GM18508 (cell line): ENCODE results near the gene UGGT1.
"Not testable (repeated sequence)": the region's sequence is repeated elsewhere in the genome, so short reads cannot be mapped to it uniquely, and the experiment has no call there.

Experiments
- ATAC-seq: cut with Tn5 transposase; IDR thresholded peaks from one replicate; pipeline ENCODE4 v1.9.1; 2021; ENCODE audit warnings: moderate number of reproducible peaks; ENCODE audit not compliant: insufficient read depth, unreplicated experiment

Gene UGGT1

DNA sequence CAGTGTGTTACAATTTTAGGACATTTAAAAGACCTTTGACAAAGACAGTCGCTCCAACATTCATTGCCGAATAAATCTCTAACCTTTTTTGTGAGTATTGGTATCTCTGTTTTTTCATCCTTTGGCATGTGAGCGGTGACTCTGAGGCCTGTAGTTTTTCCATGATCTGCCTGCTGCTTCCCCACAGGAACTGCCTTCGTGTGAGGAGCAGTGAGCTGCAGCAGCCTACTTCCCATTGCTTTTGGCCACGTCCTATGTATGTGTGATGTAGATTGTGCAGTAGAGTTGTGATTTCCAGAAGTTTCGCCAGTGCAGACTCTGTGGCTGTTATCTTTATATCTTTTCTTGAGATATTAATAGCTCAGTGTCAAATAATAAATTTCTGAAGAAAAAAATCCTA is 79.8 kb downstream of the UGGT1 start:
- ATAC-seq, result no peak

DNA sequence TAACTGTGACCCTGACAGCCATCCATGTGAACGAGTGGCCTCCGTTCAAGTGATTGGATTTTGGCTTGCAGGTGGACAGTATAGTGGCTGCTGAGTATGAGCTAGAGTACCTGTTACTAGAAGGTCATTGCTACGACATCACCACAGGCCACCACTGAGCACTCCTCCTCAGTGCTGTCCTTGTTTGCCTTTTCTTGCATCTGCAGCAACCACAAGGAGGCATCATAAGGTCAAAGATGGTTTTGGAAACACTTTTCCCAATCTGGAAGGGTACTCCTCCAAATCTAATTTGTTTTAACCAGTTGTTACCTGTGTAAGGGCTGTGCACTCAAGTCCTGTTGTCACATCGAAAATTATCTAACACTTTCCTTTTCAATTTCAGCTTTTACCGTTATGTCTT is 81.2 kb downstream of the UGGT1 start:
- ATAC-seq, result no peak

DNA sequence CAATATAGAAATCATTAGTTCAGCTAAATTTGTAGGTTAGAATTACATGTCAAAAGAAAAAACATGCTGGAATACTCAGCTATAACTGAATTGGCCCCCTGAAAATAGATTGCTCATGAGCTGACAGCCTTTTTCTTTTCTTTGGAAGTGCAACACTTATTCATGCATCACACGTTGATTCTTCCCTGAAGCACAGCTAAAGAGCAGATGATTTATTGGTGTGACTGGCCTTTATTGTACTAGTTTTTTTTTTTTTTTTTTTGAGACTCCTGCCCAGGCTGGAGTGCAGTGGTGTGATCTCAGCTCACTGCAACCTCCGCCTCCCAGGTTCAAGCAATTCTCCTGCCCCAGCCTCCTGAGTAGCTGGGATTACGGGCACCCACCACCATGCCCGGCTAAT is 83.1 kb downstream of the UGGT1 start:
- not testable (repeated sequence) for ATAC-seq

DNA sequence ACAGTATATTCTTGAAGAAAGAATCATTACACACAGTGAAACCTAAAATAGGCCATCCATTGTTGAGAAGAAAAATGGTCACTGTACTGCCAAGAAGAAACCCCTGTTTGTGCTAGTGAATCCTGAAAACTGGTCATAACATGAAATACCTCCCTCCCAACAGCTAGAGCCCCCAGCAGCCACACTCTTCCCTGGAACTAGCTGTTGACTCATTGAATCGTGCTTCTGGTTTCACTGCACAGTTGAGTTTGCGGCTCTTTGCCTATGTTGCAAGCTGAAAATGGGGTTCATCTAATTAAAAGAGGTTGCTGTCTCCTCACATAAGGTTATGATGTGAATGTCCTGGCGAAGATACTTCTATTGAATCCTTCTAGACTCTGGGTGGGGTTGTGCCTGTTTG is 86.3 kb downstream of the UGGT1 start:
- no peak for ATAC-seq

DNA sequence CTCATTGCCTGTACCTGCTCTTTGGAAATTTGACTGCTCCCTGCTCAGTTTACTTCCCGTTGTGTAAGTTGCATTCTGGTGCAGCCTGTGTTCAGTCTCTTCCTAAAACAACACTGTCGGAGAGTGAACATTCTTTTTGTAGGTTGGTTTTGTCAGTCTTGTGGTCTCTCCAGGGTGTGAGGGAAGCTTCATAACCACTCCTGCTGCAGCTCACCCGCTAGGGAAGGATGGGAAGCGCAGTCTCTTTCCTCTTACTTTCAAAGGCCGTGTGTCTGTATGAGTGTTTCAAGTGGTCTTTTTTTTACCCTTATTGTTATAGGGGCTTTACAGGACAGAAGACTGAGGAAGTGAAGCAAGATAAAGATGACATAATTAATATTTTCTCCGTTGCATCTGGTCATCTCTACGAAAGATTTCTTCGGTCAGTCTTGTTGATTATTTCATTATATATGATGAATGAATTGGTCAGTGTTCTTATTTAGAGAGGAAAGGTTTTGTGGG is 87.2 kb downstream of the UGGT1 start:
- ATAC-seq, result no peak

DNA sequence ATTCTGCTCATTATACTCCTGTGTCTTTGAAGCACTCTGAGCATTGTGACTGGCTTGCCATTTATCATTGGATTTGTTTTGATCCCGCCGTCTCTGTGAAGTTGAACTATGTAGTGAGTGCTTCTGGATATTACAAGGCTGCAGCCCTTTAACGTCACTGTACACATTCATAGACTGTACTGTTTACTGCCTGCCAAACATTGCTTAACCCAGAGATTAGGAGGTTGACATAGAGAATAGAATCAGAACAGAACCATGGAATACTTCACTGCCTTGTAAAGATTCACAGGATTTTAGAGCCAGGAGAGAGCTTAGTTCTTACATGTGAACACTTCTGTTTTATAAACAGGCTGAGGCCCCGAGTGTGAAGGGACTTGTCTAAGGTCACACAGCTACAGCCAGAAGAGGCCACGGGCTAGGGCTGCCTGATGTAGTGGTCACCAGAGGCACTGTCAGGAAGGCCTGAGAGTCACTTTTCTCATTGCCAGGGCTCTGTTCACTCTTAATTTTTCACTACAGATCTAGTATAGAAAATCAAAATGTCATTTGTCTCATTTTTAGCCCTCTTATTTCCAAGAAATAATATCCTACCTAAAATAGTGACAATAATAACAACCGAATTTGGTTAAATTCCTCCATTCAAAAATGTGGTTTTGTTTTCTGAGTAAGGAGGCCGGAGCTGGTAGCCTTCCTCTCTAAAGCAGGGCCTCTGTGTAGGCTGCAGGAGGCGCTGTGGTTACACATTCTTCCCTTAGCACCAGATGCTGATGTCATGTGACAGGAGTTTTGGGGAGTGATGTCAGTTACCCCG is 87.9 kb downstream of the UGGT1 start:
- no peak for ATAC-seq

DNA sequence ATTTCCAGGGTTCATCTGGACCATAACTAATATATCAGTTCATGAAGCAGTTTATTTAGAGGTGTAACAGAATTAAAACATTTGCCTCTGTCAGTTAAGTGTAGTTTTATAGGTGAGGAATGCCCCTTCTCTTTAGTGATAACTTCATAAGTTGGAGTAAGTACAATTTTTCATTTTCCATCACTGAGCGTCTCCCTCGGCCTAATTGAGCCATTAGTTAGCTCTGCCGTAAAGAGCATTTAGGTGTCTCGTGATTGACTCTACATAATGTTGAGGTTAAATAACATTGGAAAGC is 88.4 kb downstream of the UGGT1 start:
- ATAC-seq, result no peak

DNA sequence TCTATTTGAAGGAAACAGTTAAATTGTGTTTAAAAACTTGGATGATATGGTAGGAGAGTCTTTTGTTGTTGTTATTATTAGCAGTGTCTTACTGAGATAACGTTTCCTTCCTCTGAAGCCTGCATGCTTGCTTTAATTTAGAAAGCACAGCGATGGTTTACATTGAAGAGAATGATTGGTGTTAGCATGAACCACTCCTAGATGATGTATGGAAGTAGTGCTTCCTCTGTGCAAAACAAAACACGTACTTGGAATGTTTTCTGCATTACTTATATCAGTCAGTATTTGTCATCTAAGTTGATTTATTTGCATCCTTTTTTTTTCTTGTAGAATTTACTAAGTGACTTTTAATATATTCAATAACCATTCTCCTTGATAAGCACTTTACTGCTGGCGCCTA is 89.0 kb downstream of the UGGT1 start:
- no peak for ATAC-seq

DNA sequence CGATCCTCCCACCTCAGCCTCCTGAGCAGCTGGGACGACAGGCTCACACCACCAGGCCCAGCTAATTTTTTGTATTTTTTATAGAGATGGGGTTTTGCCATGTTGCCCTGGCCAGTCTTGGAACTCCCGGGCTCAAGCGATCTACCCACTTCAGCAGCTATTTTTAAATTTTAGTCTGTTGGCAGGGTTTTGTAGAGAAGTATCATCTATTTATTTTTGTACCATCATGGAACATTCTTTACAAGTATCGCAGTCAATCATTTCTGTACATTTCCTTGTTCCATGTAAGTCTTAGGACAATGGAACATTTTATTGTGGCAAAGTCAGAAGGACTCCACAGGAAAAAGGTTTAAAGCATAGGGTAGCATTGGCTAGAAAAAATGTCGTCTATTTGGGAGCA is 94.6 kb downstream of the UGGT1 start:
- no peak for ATAC-seq

DNA sequence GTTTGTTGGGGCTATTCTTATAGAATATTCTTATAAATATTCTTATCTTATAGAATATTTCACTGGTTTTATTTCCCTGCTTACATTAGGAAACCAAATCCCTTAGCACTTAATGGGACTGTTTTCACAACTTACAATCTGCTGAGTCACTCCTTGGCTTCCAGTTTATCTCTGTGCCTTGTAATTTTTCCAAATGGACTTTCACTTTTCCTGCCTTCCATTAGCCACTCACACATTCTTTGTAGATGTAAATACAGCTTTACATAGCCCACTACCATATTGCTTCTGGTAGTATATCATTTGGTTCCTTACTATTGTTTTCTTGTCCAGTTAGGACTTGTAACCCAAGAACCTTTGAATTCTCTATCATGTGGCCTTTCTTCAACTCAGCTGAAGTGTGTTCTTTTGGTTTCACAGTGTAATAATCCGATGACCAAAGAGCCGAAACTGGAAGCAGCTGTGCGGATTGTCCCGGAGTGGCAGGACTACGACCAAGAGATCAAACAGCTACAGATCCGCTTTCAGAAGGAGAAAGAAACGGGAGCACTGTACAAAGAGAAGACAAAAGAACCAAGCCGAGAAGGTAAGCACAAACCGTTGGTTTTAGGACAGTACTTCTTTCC is 96.1 kb downstream of the UGGT1 start:
- no peak for ATAC-seq

DNA sequence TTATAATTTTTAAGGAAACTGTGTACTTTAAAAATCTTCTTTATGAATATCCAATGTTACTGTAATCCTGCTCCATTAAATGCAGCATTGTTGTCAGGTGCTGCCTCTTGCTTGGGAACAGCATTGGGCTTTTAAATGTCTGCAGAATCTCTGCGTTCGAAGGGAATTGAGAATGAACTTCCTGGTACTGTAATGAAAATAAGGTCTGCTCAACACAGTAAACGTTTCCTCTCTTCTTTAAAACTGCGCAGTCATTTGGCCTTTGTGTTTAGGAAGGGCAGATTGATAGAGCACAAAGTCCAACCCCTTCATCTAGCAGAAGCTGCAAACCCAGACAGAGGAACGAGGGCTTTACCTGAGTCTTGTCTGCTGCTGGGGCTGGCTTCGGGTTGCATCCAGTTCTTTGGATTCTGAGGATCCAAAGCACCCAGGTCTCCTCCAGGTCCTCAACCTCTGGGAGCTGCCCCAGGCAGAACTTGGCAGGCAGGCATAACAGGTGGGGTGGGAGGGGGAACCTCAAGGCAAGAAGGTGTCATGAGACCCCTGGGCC is 104.5 kb downstream of the UGGT1 start:
- no peak for ATAC-seq

DNA sequence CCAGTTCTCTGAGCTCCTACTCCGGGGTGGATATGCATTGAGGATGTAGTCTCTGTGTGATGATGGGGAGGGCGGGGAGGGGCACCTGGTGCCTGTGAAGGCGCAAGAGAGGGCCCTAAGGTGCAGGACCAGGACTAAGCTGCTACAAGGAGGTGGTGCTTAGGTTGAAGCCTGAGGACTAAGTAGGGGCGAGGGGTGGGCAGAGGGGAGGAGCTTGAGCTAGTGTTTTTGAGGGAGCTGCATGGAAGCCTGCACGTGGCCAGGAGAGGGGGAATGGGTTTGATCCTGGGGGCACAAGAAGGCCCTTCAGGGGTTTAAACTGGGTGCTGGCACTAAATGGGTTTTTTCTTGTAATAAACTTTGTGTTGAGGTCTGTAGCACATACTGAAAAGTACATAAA is 105.0 kb downstream of the UGGT1 start:
- ATAC-seq, result no peak

DNA sequence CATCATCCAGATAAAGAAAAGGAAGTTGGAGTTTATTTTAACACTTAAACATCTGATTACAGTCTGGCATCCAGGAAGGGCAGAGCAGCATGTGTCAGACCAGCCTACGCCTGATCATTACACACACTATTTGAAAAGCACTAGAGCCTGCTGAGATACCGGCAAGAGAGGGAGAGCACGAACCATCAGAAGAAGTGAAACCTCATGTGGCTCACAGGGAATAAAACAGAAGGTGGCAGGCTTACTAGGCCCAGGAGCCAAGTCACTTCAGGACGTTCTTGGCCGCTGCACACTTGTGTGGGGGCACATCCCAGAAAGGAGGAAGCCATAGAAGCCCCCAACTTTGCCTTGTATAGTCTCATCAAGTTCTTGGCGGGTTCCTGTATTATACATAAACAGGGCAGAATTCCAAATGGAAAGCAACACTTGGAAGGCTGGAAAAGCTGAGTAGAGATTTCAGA is 105.5 kb downstream of the UGGT1 start:
- peak; percentile 37 for ATAC-seq

DNA sequence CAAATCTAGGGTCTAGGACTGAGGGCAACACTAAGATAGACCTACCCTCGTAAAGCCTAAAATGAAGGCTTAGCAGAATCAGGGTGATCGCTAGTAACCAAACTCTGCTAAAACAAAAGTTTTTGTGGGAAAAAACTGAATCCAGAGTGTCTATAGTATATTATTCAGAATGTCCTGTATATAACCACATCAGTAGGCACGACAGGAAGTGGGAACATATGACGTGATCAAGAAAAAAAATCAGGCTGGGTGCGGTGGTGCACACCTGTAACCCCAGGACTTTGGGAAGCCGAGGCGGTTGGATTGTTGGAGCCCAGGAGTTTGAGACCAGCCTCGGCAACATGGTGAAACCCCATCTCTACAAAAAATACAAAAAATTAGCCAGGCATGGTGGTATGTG is 106.1 kb downstream of the UGGT1 start:
- ATAC-seq, result no peak

DNA sequence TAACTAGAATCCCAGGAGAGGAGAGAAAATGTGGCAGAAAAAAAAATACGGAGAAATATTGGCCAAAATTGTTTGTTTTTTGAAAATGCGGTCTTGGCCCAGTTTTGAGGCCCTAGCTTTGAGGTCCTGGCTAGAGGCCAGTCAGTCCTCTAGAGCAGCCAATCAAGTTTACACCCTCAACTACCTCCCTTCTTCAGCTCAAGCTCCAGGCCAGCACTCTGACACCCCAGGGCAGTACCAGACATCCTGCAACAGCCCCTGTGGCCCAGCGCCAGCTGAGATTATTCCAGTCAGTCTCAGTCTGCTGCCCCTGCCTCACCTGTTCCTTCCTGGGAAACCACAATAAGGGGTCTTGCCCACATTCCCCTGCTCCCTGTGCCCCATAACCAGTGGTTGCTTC is 107.7 kb downstream of the UGGT1 start:
- no peak for ATAC-seq

DNA sequence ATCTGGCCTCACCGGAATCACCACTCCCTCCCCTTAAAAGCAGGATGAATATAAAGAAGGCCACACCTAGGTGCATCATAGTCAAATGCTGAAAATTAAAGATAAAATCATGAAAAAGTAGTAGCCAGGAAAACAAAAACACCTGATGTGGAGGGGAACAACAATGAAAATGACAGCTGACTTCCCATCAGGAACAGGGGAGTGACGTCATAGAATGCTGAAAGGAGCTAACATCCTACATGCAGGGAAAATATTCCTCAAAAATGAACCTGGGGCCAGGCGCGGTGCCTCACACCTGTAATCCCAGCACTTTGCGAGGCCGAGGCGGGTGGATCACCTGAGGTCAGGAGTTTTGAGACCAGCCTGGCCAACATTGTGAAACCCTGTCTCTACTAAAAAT is 108.1 kb downstream of the UGGT1 start:
- no peak for ATAC-seq

DNA sequence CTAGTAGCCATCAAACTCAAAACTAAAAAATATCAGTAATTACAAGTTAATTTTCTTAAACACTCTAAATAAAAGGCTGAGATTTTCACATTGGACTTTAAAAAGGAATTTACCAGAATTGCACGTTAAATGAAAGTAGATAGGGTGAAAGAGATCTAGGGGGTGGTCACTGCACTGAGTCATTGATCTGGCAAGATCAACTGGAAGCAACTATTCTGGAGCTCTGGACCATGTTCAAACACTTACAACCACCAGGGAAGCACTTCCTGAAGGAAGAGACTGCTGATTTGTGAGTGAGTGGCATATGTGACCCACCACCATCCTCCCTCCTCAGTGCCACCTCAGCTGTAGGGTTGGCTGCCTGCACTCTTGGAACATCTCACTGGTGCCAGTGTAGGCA is 111.8 kb downstream of the UGGT1 start:
- ATAC-seq, result no peak

DNA sequence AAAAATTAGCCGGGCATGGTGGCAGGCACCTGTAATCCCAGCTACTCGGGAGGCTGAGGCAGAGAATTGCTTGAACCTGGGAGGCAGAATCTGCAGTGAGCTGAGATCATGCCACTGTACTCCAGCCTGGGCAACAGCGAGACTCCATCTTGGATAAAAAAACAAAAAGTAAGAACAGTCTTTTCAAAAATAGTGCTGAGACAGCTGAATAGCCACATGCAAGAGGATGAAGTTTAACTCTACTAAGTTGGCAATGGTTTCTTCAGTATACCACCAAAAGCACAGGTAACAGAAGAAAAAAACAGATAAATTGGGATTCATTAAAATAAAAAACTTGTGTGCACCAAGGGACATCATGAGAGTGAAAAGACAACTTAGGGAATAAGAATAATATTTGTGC is 115.2 kb downstream of the UGGT1 start:
- ATAC-seq, result no peak

DNA sequence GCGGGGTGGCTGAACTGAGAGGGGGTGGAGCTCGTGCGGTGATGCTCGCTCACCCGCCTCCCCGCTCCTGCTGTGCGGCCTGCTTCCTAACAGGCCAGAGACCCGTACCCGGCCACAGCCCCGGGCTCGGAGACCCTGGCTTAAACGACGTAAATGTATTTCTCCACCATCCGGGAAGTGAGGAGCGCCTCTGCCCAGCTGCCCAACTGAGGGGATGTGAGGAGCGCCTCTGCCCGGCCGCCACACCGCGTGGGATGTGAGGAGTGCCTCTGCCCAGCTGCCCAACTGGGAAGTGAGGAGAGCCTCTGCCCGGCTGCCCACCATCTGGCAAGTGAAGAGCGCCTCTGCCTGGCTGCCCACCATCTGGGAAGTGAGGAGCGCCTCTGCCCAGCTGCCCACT is 117.0 kb downstream of the UGGT1 start:
- no peak for ATAC-seq

DNA sequence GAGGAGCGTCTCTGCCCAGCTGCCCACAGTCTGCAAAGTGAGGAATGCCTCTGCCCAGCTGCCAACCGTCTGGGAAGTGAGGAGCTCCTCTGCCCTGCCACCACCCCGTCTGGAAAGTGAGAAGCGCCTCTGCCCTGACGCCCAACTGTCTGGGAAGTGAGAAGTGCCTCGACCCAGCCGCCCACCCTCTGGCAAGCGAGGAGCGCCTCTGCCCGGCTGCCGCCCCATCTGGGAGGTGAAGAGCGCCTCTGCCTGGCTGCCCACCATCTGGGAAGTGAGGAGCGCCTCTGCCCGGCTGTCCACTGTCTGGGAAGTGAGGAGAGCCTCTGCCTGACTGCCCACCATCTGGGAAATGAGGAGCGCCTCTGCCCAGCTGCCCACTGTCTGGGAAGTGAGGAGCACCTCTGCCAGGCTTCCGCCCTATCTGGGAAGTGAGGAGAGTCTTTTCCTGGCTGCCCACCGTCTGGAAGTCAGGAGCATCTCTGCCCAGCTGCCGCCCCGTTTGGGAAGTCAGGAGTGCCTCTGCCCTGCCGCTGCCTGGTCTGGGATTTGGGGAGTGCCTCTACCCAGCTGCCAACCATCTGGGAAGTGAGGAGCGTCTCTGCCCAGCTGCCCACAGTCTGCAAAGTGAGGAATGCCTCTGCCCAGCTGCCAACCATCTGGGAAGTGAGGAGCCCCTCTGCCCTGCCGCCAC is 117.8 kb downstream of the UGGT1 start:
- ATAC-seq, result not testable (repeated sequence)

DNA sequence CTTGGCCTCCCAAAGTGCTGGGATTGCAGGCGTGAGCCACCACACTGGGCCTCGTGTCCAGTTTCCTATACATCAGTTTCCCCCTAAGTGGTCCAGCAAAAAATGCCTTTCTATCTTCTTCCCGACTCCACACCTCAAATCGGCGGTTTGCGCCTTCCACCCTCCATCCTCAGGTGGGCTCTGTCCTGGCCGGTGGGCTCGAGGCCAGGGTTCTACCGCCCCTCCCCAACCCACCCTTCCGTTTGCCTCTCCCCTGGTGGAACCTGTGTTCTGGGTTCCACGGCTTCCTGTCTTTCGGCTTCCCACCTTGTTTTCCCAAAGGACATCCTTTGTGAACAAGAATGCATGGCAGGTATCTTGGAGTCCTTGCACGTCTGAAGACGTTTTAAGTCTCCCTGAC is 123.3 kb downstream of the UGGT1 start:
- ATAC-seq, result no peak
